HTR-8/SVneo (cell line): Measurements from ENCODE around the gene ARHGEF39.

Experiments
- DNase-seq: peaks from one replicate; pipeline ENCODE4 v3.0.0; 2011; ENCODE audit warnings: low spot score, mixed read lengths; ENCODE audit not compliant: insufficient read length
- FAIRE-seq: peaks from 2 replicates; lab custom pipeline; 2011; peaks lifted over from hg19 to GRCh38; lab: Jason Lieb, UNC

ARHGEF39 gene, protein sequence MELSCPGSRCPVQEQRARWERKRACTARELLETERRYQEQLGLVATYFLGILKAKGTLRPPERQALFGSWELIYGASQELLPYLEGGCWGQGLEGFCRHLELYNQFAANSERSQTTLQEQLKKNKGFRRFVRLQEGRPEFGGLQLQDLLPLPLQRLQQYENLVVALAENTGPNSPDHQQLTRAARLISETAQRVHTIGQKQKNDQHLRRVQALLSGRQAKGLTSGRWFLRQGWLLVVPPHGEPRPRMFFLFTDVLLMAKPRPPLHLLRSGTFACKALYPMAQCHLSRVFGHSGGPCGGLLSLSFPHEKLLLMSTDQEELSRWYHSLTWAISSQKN

DNA sequence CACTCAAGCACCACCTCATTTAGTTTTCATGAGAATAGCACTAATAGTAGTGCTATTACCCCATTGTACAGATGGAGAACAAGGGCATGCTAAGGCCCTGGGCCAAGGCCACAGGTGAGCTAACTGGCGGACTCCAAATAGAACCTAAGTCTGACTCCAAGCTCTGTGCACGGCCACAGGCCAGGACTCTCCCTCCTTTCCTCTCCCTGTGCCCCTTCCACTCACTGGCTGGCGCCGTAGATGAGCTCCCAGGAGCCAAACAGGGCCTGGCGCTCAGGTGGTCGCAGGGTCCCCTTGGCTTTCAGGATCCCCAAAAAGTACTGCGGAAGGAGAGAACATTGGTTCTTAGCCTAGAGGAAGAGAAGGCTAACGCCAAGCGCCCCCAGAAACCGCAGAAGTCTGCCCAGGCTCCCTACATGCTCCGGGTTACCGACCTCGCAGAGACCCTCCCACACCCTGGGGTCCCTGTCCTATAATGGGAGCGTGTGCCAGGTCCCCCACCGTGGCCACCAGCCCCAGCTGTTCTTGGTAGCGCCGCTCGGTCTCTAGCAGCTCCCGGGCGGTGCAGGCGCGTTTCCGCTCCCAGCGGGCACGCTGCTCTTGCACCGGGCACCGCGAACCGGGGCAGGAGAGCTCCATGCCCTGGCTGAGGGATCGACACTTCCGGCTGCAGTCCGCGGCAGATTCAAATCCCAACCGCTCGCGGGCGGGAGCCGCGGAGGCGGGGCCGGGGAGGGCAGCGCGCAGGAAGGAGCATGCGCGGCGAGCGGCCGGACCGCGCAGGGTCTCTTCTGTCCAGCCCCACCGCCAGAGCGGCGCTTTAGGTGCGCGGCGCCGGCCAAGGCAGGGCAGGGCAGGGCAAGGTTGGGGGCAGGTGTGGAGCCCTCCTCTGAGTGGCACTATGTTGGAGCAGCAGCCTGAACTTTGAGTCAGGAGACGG, at the start of gene ARHGEF39:
Gene ARHGEF39 (minus strand): TSS at position 665 of the 940 bp plus-strand sequence. CDS start 26 bp downstream, at position 639.
- FAIRE-seq, result no peak

DNA sequence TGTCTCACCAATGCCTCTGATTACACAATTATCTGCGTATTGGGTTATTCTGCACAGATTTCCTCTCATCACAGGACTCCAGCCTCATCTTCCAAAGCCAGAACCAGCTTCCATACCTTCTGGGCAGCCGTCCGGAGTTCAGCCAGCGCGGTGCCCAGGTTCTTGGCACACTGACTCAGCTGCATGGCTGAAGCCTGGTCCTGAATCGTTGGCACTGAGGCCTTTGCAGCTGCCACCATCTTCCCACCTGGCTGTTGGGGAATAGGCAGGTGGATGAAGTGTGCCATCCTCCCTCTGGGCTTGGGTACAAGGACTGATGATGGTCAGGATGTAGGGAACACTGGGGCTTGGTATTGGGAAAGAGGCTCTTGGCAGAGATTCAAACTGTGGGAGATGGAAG, 49.1 kb upstream of the ARHGEF39 start:
- no peak for FAIRE-seq
- no peak for DNase-seq

More for the DNA sequence above, at the start of gene ARHGEF39:
- peak; percentile 73 for DNase-seq

- DNase-seq (no peak), FAIRE-seq (no peak)
These were observed 48.6 kb upstream of the ARHGEF39 start for GRCh38 chr9:35713578-35713977.

DNA sequence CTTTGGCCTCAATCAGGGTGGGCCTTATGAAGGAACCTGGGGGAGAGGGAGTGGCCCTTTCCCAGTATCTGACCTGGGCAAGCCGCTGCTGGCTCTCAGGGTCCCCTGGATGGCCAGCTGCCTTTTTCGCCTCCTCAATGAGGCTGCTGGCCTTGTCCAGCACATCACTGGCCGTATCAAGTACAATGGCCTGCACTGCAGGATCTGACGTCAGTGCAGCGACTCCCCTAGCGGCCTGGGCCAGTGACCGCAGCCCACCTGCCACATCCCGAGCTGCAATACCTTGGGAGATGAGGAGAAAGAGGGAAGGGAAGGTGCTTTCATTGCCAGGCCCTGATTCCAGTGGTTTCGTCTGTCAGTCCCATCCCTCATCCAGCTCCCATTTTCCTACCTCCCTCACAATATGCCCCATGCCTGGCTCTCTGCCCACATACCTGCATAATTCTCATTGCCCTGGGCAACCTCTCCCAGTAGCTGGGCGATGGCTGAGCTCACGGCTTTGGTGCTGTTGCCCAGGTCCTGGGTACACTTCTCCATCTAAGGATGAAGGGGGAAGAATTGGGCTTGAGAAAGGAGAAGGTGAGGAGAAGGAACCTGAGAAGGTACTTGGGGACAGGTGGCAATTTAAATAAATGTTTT, 47.9 kb upstream of the ARHGEF39 start:
- DNase-seq (no peak), FAIRE-seq (no peak)

GRCh38 chr9:35711501-35712428, 46.8 kb upstream of the ARHGEF39 start:
- FAIRE-seq, result no peak
- no peak for DNase-seq

- no peak for FAIRE-seq
- DNase-seq, result no peak
These were observed 46.0 kb upstream of the ARHGEF39 start for GRCh38 chr9:35710818-35711500.

- FAIRE-seq, result no peak
- DNase-seq, result no peak
These were observed 43.2 kb upstream of the ARHGEF39 start for GRCh38 chr9:35708146-35708545.

DNA sequence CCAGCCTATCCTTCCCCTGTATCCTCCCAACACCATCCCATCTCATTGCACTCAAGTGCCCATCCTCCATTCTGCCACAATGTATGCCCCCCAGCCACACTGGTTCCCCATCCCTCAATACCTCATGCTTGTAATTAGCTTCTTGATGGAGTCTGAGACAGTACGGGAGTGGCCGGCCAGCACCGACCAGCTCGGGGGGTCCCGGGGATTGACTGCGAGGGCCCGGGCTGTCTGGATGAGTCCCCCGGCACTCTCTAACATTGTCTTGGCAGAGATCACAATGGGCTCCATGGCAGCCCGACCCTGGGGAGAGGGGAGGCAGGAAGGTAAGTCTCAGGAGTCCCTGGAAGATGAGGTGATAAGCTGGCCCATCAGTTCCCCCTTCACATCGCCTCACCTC, 42.0 kb upstream of the ARHGEF39 start:
- FAIRE-seq, result no peak
- no peak for DNase-seq

- DNase-seq, result no peak
- no peak for FAIRE-seq
These were observed 40.9 kb upstream of the ARHGEF39 start for GRCh38 chr9:35705836-35706430.

- FAIRE-seq, result no peak
- no peak for DNase-seq
These were observed 40.4 kb upstream of the ARHGEF39 start for GRCh38 chr9:35705372-35705771.

DNA sequence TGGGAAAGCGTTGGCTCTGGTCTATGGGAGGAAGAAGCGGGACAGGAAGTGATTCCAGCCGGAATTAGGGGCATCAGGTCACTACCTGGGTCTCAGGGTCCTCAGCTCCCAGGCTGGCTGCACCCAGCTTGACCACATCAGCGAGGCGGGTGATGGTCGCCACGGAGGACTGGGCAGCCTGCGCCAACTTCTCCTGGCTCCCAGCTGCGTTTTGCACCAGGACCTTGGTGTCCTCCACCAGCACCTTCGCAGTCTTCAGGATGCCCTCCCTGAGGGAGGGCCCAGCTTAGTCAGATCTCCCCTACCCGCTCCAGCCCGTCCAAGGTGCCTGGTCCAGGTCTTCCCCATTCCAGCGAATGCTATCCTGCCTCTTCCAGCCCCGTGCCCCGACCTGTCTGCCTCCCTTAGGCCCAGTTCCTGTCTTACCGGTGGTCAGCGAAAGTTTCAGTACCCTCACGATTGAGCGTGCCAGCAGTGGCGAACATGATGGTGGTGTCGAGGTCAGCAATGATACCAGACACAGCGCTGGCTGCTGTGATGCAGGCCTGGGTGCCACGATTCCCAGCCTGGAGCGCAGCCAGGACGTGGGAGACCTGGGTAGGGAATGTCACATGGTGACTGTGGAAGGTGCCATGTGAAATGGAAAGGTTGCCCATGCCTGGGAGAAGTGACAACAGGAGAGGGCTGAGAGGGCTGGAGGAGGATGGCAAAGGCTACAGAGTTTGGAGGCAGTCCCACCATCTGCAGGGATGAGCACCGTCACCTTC, 39.1 kb upstream of the ARHGEF39 start:
- no peak for FAIRE-seq
- DNase-seq, result no peak

GRCh38 chr9:35702696-35703095, 37.7 kb upstream of the ARHGEF39 start:
- FAIRE-seq (no peak), DNase-seq (no peak)

GRCh38 chr9:35700942-35701341, 35.9 kb upstream of the ARHGEF39 start:
- no peak for FAIRE-seq
- no peak for DNase-seq

DNA sequence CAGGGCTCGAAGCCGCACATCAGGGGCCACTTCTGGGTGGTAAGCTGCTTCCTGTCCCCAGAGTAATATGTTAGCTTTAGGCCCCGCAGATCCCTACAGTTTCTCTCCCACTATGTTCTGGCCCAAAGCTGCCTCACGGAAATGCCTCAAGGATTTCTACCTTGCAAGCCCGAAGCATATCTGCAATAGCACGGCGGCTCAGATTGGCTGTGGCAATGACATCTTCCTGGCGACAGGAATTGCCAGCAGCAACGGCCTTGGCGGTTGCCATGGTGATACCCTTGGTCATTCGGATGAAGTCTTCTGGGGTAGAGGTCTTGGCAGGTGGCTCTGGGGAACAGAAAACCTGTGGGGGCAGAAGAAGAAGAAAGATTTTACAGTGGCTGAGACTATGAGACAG, 35.0 kb upstream of the ARHGEF39 start:
- no peak for DNase-seq
- FAIRE-seq, result no peak

DNA sequence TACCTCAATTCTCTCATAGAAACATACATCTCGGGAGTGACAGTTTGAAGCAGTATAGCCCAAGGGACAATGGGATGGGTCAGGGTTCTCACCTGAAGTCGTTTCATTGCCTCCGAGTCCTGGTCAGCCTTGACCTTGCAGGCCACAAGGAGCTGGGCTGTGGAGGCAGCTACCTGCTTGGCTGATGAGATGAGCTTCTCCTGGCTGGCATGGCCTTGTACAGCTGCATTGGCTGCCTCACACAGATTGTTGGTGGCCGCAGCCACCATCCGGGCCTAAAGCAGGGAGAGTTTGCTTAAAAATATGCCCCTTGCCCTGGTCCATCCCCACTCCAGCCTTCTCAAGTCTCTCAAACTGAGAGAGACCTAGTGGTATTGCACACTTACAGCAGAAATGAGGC, 33.2 kb upstream of the ARHGEF39 start:
- DNase-seq, result no peak
- no peak for FAIRE-seq

DNA sequence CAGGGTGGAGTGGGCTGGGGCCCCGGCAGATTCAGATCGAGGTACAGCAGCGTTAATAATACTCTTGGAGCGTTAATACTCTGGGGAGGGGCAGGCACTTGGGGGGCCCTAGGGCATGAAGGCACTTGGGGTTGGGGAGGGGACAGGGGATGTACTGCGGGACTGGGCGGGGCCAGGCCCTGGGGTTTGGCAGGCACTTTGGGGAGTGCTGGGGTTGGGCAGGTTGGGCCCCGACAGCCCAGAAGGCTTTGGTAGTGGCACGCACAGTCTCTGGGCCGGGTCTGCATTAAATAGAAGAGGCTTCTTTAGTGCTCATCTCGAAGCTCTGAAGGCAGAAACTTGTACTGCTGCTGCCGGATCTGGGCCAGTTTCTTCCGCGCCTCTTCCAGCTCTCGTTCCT, 32.5 kb upstream of the ARHGEF39 start:
- no peak for FAIRE-seq

DNA sequence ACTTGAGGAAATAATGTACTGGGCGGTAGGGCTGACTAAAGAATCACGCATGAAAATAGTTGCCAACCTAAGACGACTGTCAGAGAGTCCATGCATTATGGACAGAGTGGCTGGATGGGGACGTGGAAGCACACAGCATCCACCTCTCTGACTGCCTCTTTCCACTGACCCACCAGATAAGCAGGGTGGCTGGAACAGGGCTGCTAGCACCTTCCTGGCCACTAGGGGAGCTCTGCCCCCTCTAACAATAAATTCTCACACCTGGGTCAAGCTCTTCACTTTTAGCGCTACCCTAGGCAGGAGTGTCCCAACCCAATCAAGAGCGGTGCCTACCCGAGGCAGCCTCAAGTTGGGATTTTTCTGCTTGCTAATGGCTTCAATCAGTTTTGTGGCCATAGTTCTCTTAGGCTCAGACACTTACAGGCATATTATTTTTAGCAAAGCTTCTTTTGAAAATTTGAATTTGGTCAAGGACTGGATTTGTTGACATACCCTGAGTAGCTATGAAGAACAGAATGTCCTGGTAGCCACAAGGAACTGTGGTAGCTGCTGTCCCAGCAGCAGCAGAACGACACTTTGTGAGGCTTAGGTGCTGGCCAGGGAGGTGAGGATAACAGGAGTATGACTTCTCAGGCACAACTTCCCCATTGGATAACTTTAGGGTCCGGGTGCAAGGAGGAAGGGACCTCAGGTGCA, 31.7 kb upstream of the ARHGEF39 start:
- DNase-seq, result peak; percentile 45
- FAIRE-seq, result peak; percentile 9

More for the DNA sequence above, 32.5 kb upstream of the ARHGEF39 start:
- DNase-seq, result no peak
